Medulla oblongata (tissue), 1 donor: ENCODE measurements around the gene PCYT2.

Source experiments
- DNase-seq: peaks from one replicate; pipeline ENCODE4 v3.0.0-alpha.2; 2015; ENCODE audit errors: extremely low spot score

PCYT2 gene

GRCh38 chr17:81912441-81913309 is 1.5 kb upstream of the PCYT2 start:
- no peak for DNase-seq

GRCh38 chr17:81911969-81912368 is 770 bp upstream of the PCYT2 start:
- no peak for DNase-seq

GRCh38 chr17:81910840-81911276 is 341 bp downstream of the PCYT2 start:
- DNase-seq = no peak

- no peak for DNase-seq
These were observed 996 bp downstream of the PCYT2 start for GRCh38 chr17:81909966-81910839.

- DNase-seq = no peak
These were observed 2.0 kb downstream of the PCYT2 start for GRCh38 chr17:81909231-81909630.

- DNase-seq = no peak
These were observed 2.4 kb downstream of the PCYT2 start for GRCh38 chr17:81908793-81909192.

- no peak for DNase-seq
These were observed 3.7 kb downstream of the PCYT2 start for GRCh38 chr17:81907219-81908145.

- DNase-seq = no peak
These were observed 4.6 kb downstream of the PCYT2 start for GRCh38 chr17:81906476-81907218.

GRCh38 chr17:81905993-81906392 is 5.2 kb downstream of the PCYT2 start:
- no peak for DNase-seq

GRCh38 chr17:81905424-81905875 is 5.7 kb downstream of the PCYT2 start:
- DNase-seq = no peak

GRCh38 chr17:81904600-81905423 is 6.4 kb downstream of the PCYT2 start:
- no peak for DNase-seq

GRCh38 chr17:81903896-81904599 is 7.2 kb downstream of the PCYT2 start:
- DNase-seq = no peak

- no peak for DNase-seq
These were observed 7.8 kb downstream of the PCYT2 start for GRCh38 chr17:81903415-81903831.

- DNase-seq = no peak
These were observed 8.4 kb downstream of the PCYT2 start for GRCh38 chr17:81902653-81903414.

GRCh38 chr17:81902023-81902652 is 9.1 kb downstream of the PCYT2 start, which contains the start of gene NPB:
NPB (plus strand) TSS chr17:81902238; CDS start chr17:81902278, 40 bp downstream.
- DNase-seq = no peak

- no peak for DNase-seq
These were observed 9.8 kb downstream of the PCYT2 start for GRCh38 chr17:81901167-81902022.
